H9 (cell line): ENCODE data around the gene UBA5. TPM values are rescaled to one million over a fixed set of nuclear protein-coding genes. Genes with fewer than 3 reads are reported as not detected.

ENCODE experiments used
- DNase-seq: peaks from one replicate; pipeline ENCODE4 v3.0.0-alpha.2; 2017
- H2AFZ ChIP-seq: one replicate; pipeline ENCODE4 v1.6.1; 2013; ENCODE audit warnings: mild to moderate bottlenecking, low read length, control low read depth, moderate library complexity
- H2AK5ac ChIP-seq: 2 replicates; pipeline ENCODE4 v1.6.1; 2013; ENCODE audit warnings: low read length, control low read depth, mixed read lengths; ENCODE audit not compliant: insufficient read length
- H2BK120ac ChIP-seq: one replicate; pipeline ENCODE4 v1.6.1; 2013; ENCODE audit warnings: low read depth, mild to moderate bottlenecking, low read length, control low read depth, inconsistent platforms; ENCODE audit not compliant: poor library complexity, severe bottlenecking
- H2BK12ac ChIP-seq: 2 replicates; pipeline ENCODE4 v1.6.1; 2013; ENCODE audit warnings: low read length, control low read depth, mixed read lengths, low read depth; ENCODE audit not compliant: insufficient read length
- H2BK15ac ChIP-seq: 2 replicates; pipeline ENCODE4 v1.6.1; 2013; ENCODE audit warnings: low read depth, low read length, control low read depth
- H2BK20ac ChIP-seq: one replicate; pipeline ENCODE4 v1.6.1; 2013; ENCODE audit warnings: low read depth, mild to moderate bottlenecking, low read length, control low read depth, inconsistent platforms; ENCODE audit not compliant: poor library complexity, severe bottlenecking
- H2BK5ac ChIP-seq: 2 replicates; pipeline ENCODE4 v1.6.1; 2013; ENCODE audit warnings: low read length, control low read depth, mixed read lengths; ENCODE audit not compliant: insufficient read length
- H3K14ac ChIP-seq: 2 replicates; pipeline ENCODE4 v1.6.1; 2013; ENCODE audit warnings: low read length, control low read depth; ENCODE audit not compliant: insufficient read depth
- H3K18ac ChIP-seq: 2 replicates; pipeline ENCODE4 v1.6.1; 2013; ENCODE audit warnings: low read depth, mild to moderate bottlenecking, mixed read lengths, low read length, control low read depth; ENCODE audit not compliant: insufficient read length
- H3K23ac ChIP-seq: 2 replicates; pipeline ENCODE4 v1.6.1; 2013; ENCODE audit warnings: low read length, control low read depth, mixed read lengths, low read depth; ENCODE audit not compliant: insufficient read length
- H3K23me2 ChIP-seq: 2 replicates; pipeline ENCODE4 v1.6.1; 2013; ENCODE audit warnings: low read depth, mild to moderate bottlenecking, mixed read lengths, low read length, control low read depth; ENCODE audit not compliant: insufficient read length, poor library complexity, severe bottlenecking
- H3K27ac ChIP-seq: 2 replicates; pipeline ENCODE4 v1.5.1; 2013; ENCODE audit warnings: low read length, control low read depth, mixed read lengths, low read depth; ENCODE audit not compliant: insufficient read length
- H3K27me3 ChIP-seq: 2 replicates; pipeline ENCODE4 v1.6.1; 2013; ENCODE audit warnings: low read length, control low read depth, inconsistent platforms; ENCODE audit not compliant: insufficient read depth
- H3K4ac ChIP-seq: 2 replicates; pipeline ENCODE4 v1.6.1; 2013; ENCODE audit warnings: low read depth, mild to moderate bottlenecking, control low read depth, inconsistent platforms, low read length, moderate library complexity
- H3K4me1 ChIP-seq: 2 replicates; pipeline ENCODE4 v1.6.1; 2013; ENCODE audit warnings: low read length, control low read depth, inconsistent platforms; ENCODE audit not compliant: insufficient read depth
- H3K4me2 ChIP-seq: 2 replicates; pipeline ENCODE4 v1.6.1; 2013; ENCODE audit warnings: low read length, control low read depth, mixed read lengths; ENCODE audit not compliant: insufficient read length, insufficient read depth
- H3K56ac ChIP-seq: 2 replicates; pipeline ENCODE4 v1.6.1; 2013; ENCODE audit warnings: low read depth, mild to moderate bottlenecking, mixed read lengths, low read length, control low read depth; ENCODE audit not compliant: insufficient read length
- H3K79me1 ChIP-seq: 2 replicates; pipeline ENCODE4 v1.6.1; 2013; ENCODE audit warnings: low read depth, mild to moderate bottlenecking, moderate library complexity, low read length, control low read depth, inconsistent platforms; ENCODE audit not compliant: insufficient read depth, poor library complexity, severe bottlenecking
- H3K79me2 ChIP-seq: 2 replicates; pipeline ENCODE4 v1.6.1; 2013; ENCODE audit warnings: low read length, control low read depth, inconsistent platforms; ENCODE audit not compliant: insufficient read depth
- H3K9ac ChIP-seq: 2 replicates; pipeline ENCODE4 v1.6.1; 2013; ENCODE audit warnings: low read length, control low read depth, mixed read lengths; ENCODE audit not compliant: insufficient read length; ENCODE audit errors: extremely low read depth
- H3K9me3 ChIP-seq: one replicate; pipeline ENCODE4 v1.6.1; 2013; ENCODE audit warnings: low read depth, low read length, inconsistent platforms; ENCODE audit not compliant: control insufficient read depth
- H3T11ph ChIP-seq: one replicate; pipeline ENCODE4 v1.6.1; 2013; ENCODE audit warnings: mild to moderate bottlenecking, low read length, control low read depth, inconsistent platforms
- H4K20me1 ChIP-seq: one replicate; pipeline ENCODE4 v1.6.1; 2013; ENCODE audit not compliant: control insufficient read depth, insufficient read length, insufficient read depth
- H4K5ac ChIP-seq: 2 replicates; pipeline ENCODE4 v1.6.1; 2013; ENCODE audit warnings: low read depth, mild to moderate bottlenecking, mixed read lengths, low read length, control low read depth; ENCODE audit not compliant: insufficient read length
- H4K8ac ChIP-seq: replicated peaks from 2 replicates; pipeline ENCODE4 v1.6.1; 2013; ENCODE audit warnings: low read length, control low read depth, mixed read lengths, low read depth; ENCODE audit not compliant: insufficient read length
- H4K91ac ChIP-seq: 2 replicates; pipeline ENCODE4 v1.6.1; 2013; ENCODE audit warnings: low read depth, mild to moderate bottlenecking, moderate library complexity, mixed read lengths, low read length, control low read depth; ENCODE audit not compliant: insufficient read length
- H3K27ac Mint-ChIP-seq, 3 experiments: 2 replicates in 2 of 3; 3 replicates in 1 of 3; pipeline ENCODE4 v1.8.0; 2020 to 2021; ENCODE audit warnings: mixed read lengths in 3 of 3, mild to moderate bottlenecking in 1 of 3, moderate library complexity in 1 of 3
- H3K27me3 Mint-ChIP-seq: 2 replicates; pipeline ENCODE4 v1.8.0; 2021; ENCODE audit warnings: low read depth, mild to moderate bottlenecking, moderate library complexity, mixed read lengths
- H3K36me3 Mint-ChIP-seq, 3 experiments: 2 replicates in 2 of 3; 3 replicates in 1 of 3; pipeline ENCODE4 v1.8.0; 2020 to 2021; ENCODE audit warnings: low read depth in 3 of 3, mixed read lengths in 3 of 3; ENCODE audit not compliant: insufficient read depth in 1 of 3
- H3K4me1 Mint-ChIP-seq, 2 experiments: 2 replicates each; pipeline ENCODE4 v1.8.0; 2020; ENCODE audit warnings: mixed read lengths in 2 of 2
- H3K4me3 Mint-ChIP-seq, 2 experiments: 2 replicates in 1 of 2; 3 replicates in 1 of 2; pipeline ENCODE4 v1.8.0; 2020 to 2021; ENCODE audit warnings: mild to moderate bottlenecking in 2 of 2, mixed read lengths in 2 of 2, moderate library complexity in 1 of 2
- H3K9me3 Mint-ChIP-seq, 2 experiments: 2 replicates in 1 of 2; 3 replicates in 1 of 2; pipeline ENCODE4 v1.8.0; 2020; ENCODE audit warnings: mild to moderate bottlenecking in 2 of 2, mixed read lengths in 2 of 2, moderate library complexity in 1 of 2
- WGBS: extraction: QIAGEN DNeasy Blood & Tissue Kit; methylation state at CpG from one replicate; pipeline ENCODE4 v1.1.7; 2013; ENCODE audit warnings: missing lambda C conversion rate, low lambda C conversion rate, mixed read lengths; ENCODE audit not compliant: insufficient read length; ENCODE audit errors: extremely low coverage; 5-methylcytosine and 5-hydroxymethylcytosine counted together
- total RNA-seq: library from RNA; stranded (reverse); gene quantifications from 2 replicates; pipeline ENCODE4 v1.2.1, GENCODE V29; 2021
- TF ChIP-seq, protein P1 (sequence below): fragments of 200-600 bp; sonication (generic); conservative IDR thresholded peaks from 3 replicates; pipeline ENCODE4 v1.8.0; 2021; ENCODE audit warnings: antibody characterized with exemption, mild to moderate bottlenecking

Gene UBA5
- total RNA-seq, 1 experiment from 2014 or later = 37.7 TPM

DNA sequence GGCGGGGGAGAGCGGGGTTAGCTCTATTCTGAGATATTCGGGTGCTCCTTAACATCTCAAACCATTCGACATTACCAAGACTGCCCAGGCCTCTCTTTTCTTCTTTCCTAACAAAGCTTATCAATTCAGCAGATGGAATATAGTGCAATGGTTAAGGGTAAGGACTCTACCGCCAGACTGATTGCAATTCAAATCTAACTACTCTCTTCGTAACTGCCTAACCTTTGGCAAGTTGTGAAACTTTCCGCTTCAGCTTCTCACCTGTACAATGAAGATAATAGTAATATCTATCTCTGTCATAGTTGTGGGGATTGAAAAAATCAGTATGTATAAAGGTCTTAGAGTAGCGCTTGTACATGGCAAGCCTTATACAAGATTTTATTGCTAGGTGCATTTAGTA, 972 bp downstream of the UBA5 start:
- WGBS = no CpG with 5 or more reads among the region's 8 CpGs
- DNase-seq = no peak

More for the DNA sequence above, 972 bp downstream of the UBA5 start:
- Histone ChIP-seq H4K5ac (no peak overlapping the region), H2BK120ac (no peak overlapping the region), H4K8ac (no peak overlapping the region), H2AFZ (no peak overlapping the region), H3K79me1 (no peaks in the 10 kb centered on the region), H3K4me2 (peak overlapping the region; percentile 59), H3T11ph (no peak overlapping the region), H3K27ac (no peak overlapping the region), H3K4me1 (no peaks in the 10 kb centered on the region), H3K23ac (no peak overlapping the region), H2BK12ac (no peak overlapping the region), H2BK15ac (no peak overlapping the region), H3K27me3 (no peaks in the 10 kb centered on the region), H4K91ac (no peak overlapping the region), H3K9ac (peak overlapping the region; percentile 86), H3K18ac (no peak overlapping the region), H3K79me2 (peaks cover 6% of the 10 kb centered on the region; the same call in 1 of the 2 replicates), H2BK5ac (no peak overlapping the region), H3K23me2 (peaks cover 12% of the 10 kb centered on the region), H2BK20ac (no peak overlapping the region), H2AK5ac (no peak overlapping the region), H3K56ac (no peak overlapping the region), H3K9me3 (no peaks in the 10 kb centered on the region), H4K20me1 (no peaks in the 10 kb centered on the region), H3K4ac (no peak overlapping the region), H3K14ac (no peak overlapping the region)
- no peaks in the 10 kb centered on the region for H3K27me3 Mint-ChIP-seq
- H3K9me3 Mint-ChIP-seq = no peaks in the 10 kb centered on the region
- peak overlapping the region; percentile 95 to 98 for H3K4me3 Mint-ChIP-seq
- H3K27ac Mint-ChIP-seq = peak overlapping the region in 1 of 3 experiments; percentile 24; a peak in 2 of 7 replicates
- TF ChIP-seq, protein P1, sequence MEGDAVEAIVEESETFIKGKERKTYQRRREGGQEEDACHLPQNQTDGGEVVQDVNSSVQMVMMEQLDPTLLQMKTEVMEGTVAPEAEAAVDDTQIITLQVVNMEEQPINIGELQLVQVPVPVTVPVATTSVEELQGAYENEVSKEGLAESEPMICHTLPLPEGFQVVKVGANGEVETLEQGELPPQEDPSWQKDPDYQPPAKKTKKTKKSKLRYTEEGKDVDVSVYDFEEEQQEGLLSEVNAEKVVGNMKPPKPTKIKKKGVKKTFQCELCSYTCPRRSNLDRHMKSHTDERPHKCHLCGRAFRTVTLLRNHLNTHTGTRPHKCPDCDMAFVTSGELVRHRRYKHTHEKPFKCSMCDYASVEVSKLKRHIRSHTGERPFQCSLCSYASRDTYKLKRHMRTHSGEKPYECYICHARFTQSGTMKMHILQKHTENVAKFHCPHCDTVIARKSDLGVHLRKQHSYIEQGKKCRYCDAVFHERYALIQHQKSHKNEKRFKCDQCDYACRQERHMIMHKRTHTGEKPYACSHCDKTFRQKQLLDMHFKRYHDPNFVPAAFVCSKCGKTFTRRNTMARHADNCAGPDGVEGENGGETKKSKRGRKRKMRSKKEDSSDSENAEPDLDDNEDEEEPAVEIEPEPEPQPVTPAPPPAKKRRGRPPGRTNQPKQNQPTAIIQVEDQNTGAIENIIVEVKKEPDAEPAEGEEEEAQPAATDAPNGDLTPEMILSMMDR = no peak
- peaks cover 14 to 19% of the 10 kb centered on the region in 2 experiments for H3K4me1 Mint-ChIP-seq
- no peaks in the 10 kb centered on the region; a peak in 1 of 7 replicates for H3K36me3 Mint-ChIP-seq
